Thymus (tissue), 11 donors: ENCODE results near the gene PNPLA6. TPM values are rescaled to one million over a fixed set of nuclear protein-coding genes. Genes with fewer than 3 reads are reported as not detected.

Experiments used
- DNase-seq, 9 donors: peaks; one replicate each; pipeline ENCODE4 v3.0.0-alpha.2; 2013; ENCODE audit warnings: low spot score in 9 of 9, low read depth in 6 of 9, missing footprints in 1 of 9
- H3K27ac ChIP-seq, 2 donors: one replicate each; pipeline ENCODE4 v1.5.1; 2013; ENCODE audit warnings: control low read depth in 1 of 2, low read depth in 1 of 2, low read length in 1 of 2, mild to moderate bottlenecking in 1 of 2, moderate library complexity in 1 of 2
- H3K27me3 ChIP-seq, 2 donors: one replicate each; pipeline ENCODE4 v1.5.1; 2013; ENCODE audit warnings: low read length in 1 of 2; ENCODE audit not compliant: control insufficient read depth in 2 of 2, insufficient read depth in 1 of 2
- H3K36me3 ChIP-seq, 2 donors: one replicate each; pipeline ENCODE4 v1.5.1; 2013; ENCODE audit warnings: low read length in 1 of 2, mild to moderate bottlenecking in 1 of 2, moderate library complexity in 1 of 2; ENCODE audit not compliant: control insufficient read depth in 2 of 2, insufficient read depth in 2 of 2
- H3K4me1 ChIP-seq, 2 donors: one replicate each; pipeline ENCODE4 v1.5.1; 2013; ENCODE audit warnings: low read length in 2 of 2; ENCODE audit not compliant: control insufficient read depth in 2 of 2, insufficient read depth in 2 of 2
- H3K4me3 ChIP-seq, 2 donors: one replicate each; pipeline ENCODE4 v1.5.1; 2013; ENCODE audit warnings: low read length in 2 of 2, control low read depth in 1 of 2, mild to moderate bottlenecking in 1 of 2
- H3K9me3 ChIP-seq, 2 donors: one replicate each; pipeline ENCODE4 v1.5.1; 2013; ENCODE audit warnings: low read length in 1 of 2, mild to moderate bottlenecking in 1 of 2; ENCODE audit not compliant: control insufficient read depth in 2 of 2, insufficient read depth in 1 of 2
- WGBS: extraction: QIAGEN DNeasy Blood & Tissue Kit; methylation state at CpG from one replicate; pipeline ENCODE4 v1.1.7; 2013; 5-methylcytosine and 5-hydroxymethylcytosine counted together
- polyA plus RNA-seq: library from polyadenylated mRNA; stranded (reverse); fragments of 200-250 nt; gene quantifications from one replicate; pipeline ENCODE4 v1.2.3, GENCODE V29; 2013
- total RNA-seq: library from RNA; stranded (reverse); fragments of 120-200 nt; gene quantifications from one replicate; pipeline ENCODE4 v1.2.4, GENCODE V29; 2013
- donor health status: healthy.

PNPLA6 gene
- total and polyA plus RNA-seq, 2 donors: 17.3 to 75.3 TPM

- no peak overlapping the region for H3K27ac ChIP-seq
- H3K36me3 ChIP-seq: peaks cover 20 to 30% of the 10 kb centered on the region in 2 donors
- no peaks in the 10 kb centered on the region for H3K27me3 ChIP-seq
- DNase-seq: no peak
- H3K4me3 ChIP-seq: no peak overlapping the region
- 69% methylated on average over 25 of the region's 25 CpGs for WGBS
- peaks cover 7 to 9% of the 10 kb centered on the region in 2 donors for H3K4me1 ChIP-seq
- no peaks in the 10 kb centered on the region for H3K9me3 ChIP-seq
Observed at GRCh38 chr19:7527516-7528191, 7.9 kb upstream of the PNPLA6 start.

- DNase-seq: no peak
- Histone ChIP-seq H3K4me3 (no peak overlapping the region), H3K27ac (no peak overlapping the region), H3K9me3 (no peaks in the 10 kb centered on the region), H3K27me3 (no peaks in the 10 kb centered on the region), H3K4me1 (peaks cover 2 to 5% of the 10 kb centered on the region in 2 donors), H3K36me3 (peaks cover 20 to 30% of the 10 kb centered on the region in 2 donors)
- 98% methylated on average over 7 of the region's 7 CpGs for WGBS
Observed at GRCh38 chr19:7528192-7528519, 7.4 kb upstream of the PNPLA6 start.

GRCh38 chr19:7528522-7529245 lies 6.8 kb upstream of the PNPLA6 start:
- no peaks in the 10 kb centered on the region for H3K27me3 ChIP-seq
- DNase-seq: no peak
- WGBS: 98% methylated on average over 32 of the region's 32 CpGs
- no peak overlapping the region for H3K27ac ChIP-seq
- peaks cover 0 to 5% of the 10 kb centered on the region in 2 donors for H3K4me1 ChIP-seq
- no peaks in the 10 kb centered on the region for H3K9me3 ChIP-seq
- H3K4me3 ChIP-seq: no peak overlapping the region
- peaks cover 20 to 30% of the 10 kb centered on the region in 2 donors for H3K36me3 ChIP-seq

GRCh38 chr19:7529246-7529600 lies 6.3 kb upstream of the PNPLA6 start:
- Histone ChIP-seq H3K9me3 (no peaks in the 10 kb centered on the region), H3K27ac (no peak overlapping the region), H3K4me1 (peaks cover 0 to 10% of the 10 kb centered on the region in 2 donors), H3K27me3 (no peaks in the 10 kb centered on the region), H3K4me3 (no peak overlapping the region), H3K36me3 (peaks cover 20 to 30% of the 10 kb centered on the region in 2 donors)
- DNase-seq: no peak
- WGBS: 95% methylated on average over 15 of the region's 15 CpGs

- no peak for DNase-seq
- Histone ChIP-seq H3K4me3 (no peak overlapping the region), H3K27me3 (no peaks in the 10 kb centered on the region), H3K4me1 (peaks cover 0 to 16% of the 10 kb centered on the region in 2 donors), H3K36me3 (peaks cover 15 to 30% of the 10 kb centered on the region in 2 donors), H3K9me3 (no peaks in the 10 kb centered on the region), H3K27ac (no peak overlapping the region)
- WGBS: 98% methylated on average over 33 of the region's 33 CpGs
Observed at GRCh38 chr19:7529610-7530490, 5.7 kb upstream of the PNPLA6 start.

- H3K9me3 ChIP-seq: no peaks in the 10 kb centered on the region
- H3K27me3 ChIP-seq: no peaks in the 10 kb centered on the region
- H3K27ac ChIP-seq: peak overlapping the region in 1 of 2 donors; percentile 47
- 58% methylated on average over 30 of the region's 30 CpGs for WGBS
- H3K4me1 ChIP-seq: peaks cover 0 to 25% of the 10 kb centered on the region in 2 donors
- no peak for DNase-seq
- H3K36me3 ChIP-seq: peaks cover 5 to 22% of the 10 kb centered on the region in 2 donors
- peak overlapping the region; percentile 62 to 80 for H3K4me3 ChIP-seq
Observed at GRCh38 chr19:7533281-7533885, 2.1 kb upstream of the PNPLA6 start.

GRCh38 chr19:7533925-7534480 lies 1.5 kb upstream of the PNPLA6 start:
- H3K27ac ChIP-seq: peak overlapping the region; percentile 55 to 58
- under 1% methylated on average over 41 of the region's 41 CpGs for WGBS
- peak; percentile 71 to 95 (median 83) for DNase-seq
- H3K9me3 ChIP-seq: no peaks in the 10 kb centered on the region
- peaks cover 9 to 22% of the 10 kb centered on the region in 2 donors for H3K36me3 ChIP-seq
- peaks cover 0 to 25% of the 10 kb centered on the region in 2 donors for H3K4me1 ChIP-seq
- H3K4me3 ChIP-seq: peak overlapping the region; percentile 62 to 80
- H3K27me3 ChIP-seq: no peaks in the 10 kb centered on the region

GRCh38 chr19:7534531-7535046 lies 928 bp upstream of the PNPLA6 start:
- no peaks in the 10 kb centered on the region for H3K9me3 ChIP-seq
- no peaks in the 10 kb centered on the region for H3K27me3 ChIP-seq
- peaks cover 0 to 25% of the 10 kb centered on the region in 2 donors for H3K4me1 ChIP-seq
- under 1% methylated on average over 27 of the region's 27 CpGs for WGBS
- H3K4me3 ChIP-seq: peak overlapping the region; percentile 62 to 80
- peak overlapping the region; percentile 75 to 83 for H3K27ac ChIP-seq
- H3K36me3 ChIP-seq: peaks cover 9 to 16% of the 10 kb centered on the region in 2 donors
- peak in 4 of 9 donors; percentile 15 to 64 (median 36) for DNase-seq
